SK-N-SH treated with all-trans-retinoic acid at 6 μM for 48 hours (cell line): Measurements from ENCODE around the gene PALB2.
A peak's percentile ranks its signal among the peaks of the same experiment; 100 is the strongest.

Experiments
- ATAC-seq: fragments of 200-7000 bp; cut with Tn5 transposase; 3 replicates; pipeline ENCODE4 v1.9.1; 2020; ENCODE audit warnings: mild to moderate bottlenecking, moderate library complexity
- ARNTL ChIP-seq: fragments of 450-650 bp; formaldehyde crosslinking; IDR thresholded peaks from 2 replicates; pipeline ENCODE4 v1.5.0; 2020; ENCODE audit warnings: low read depth, mild to moderate bottlenecking, moderate library complexity, borderline replicate concordance
- BACH2 ChIP-seq: fragments of 250-450 bp; sonication (Bioruptor Pico); IDR thresholded peaks from 2 replicates; pipeline ENCODE4 v1.9.0; 2021; ENCODE audit warnings: mild to moderate bottlenecking, borderline replicate concordance
- CREB5 ChIP-seq: fragments of 250-450 bp; sonication (Bioruptor Pico); IDR thresholded peaks from 2 replicates; pipeline ENCODE4 v1.5.1; 2020; ENCODE audit warnings: low read depth, mild to moderate bottlenecking, moderate library complexity
- CSRNP3 ChIP-seq: fragments of 250-450 bp; sonication (Bioruptor Pico); IDR thresholded peaks from 2 replicates; pipeline ENCODE4 v1.5.1; 2021; ENCODE audit warnings: mild to moderate bottlenecking, moderate library complexity
- ESRRG ChIP-seq: fragments of 250-450 bp; sonication (Bioruptor Pico); IDR thresholded peaks from 2 replicates; pipeline ENCODE4 v1.6.1; 2021; ENCODE audit warnings: mild to moderate bottlenecking
- GLIS3 ChIP-seq: fragments of 250-450 bp; sonication (Bioruptor Pico); IDR thresholded peaks from 2 replicates; pipeline ENCODE4 v1.5.0; 2020; ENCODE audit warnings: mild to moderate bottlenecking, moderate library complexity
- OSR1 ChIP-seq: fragments of 250-450 bp; sonication (Bioruptor Pico); IDR thresholded peaks from 2 replicates; pipeline ENCODE4 v1.8.0; 2022; ENCODE audit warnings: moderate library complexity, mild to moderate bottlenecking, inconsistent platforms
- PPARA ChIP-seq: fragments of 250-450 bp; sonication (Bioruptor Pico); IDR thresholded peaks from 2 replicates; pipeline ENCODE4 v1.5.0; 2020; ENCODE audit warnings: mild to moderate bottlenecking, borderline replicate concordance
- RARB ChIP-seq: fragments of 250-450 bp; sonication (Bioruptor Pico); IDR thresholded peaks from 2 replicates; pipeline ENCODE4 v1.8.0; 2021; ENCODE audit warnings: mild to moderate bottlenecking, moderate library complexity
- SNAI2 ChIP-seq: fragments of 250-450 bp; sonication (Bioruptor Pico); IDR thresholded peaks from 2 replicates; pipeline ENCODE4 v1.5.0; 2020; ENCODE audit warnings: mild to moderate bottlenecking, moderate library complexity
- TCF4 ChIP-seq: fragments of 250-450 bp; sonication (Bioruptor Pico); IDR thresholded peaks from 2 replicates; pipeline ENCODE4 v1.8.0; 2021; ENCODE audit warnings: mild to moderate bottlenecking, moderate library complexity, borderline replicate concordance
- TOX ChIP-seq: fragments of 250-450 bp; sonication (Bioruptor Pico); IDR thresholded peaks from 2 replicates; pipeline ENCODE4 v1.8.0; 2021; ENCODE audit warnings: mild to moderate bottlenecking, moderate library complexity, borderline replicate concordance
- TSHZ2 ChIP-seq: fragments of 250-450 bp; sonication (Bioruptor Pico); IDR thresholded peaks from 2 replicates; pipeline ENCODE4 v1.5.0; 2020; ENCODE audit warnings: mild to moderate bottlenecking, moderate library complexity
- ZFP3 ChIP-seq: fragments of 250-450 bp; sonication (Bioruptor Pico); IDR thresholded peaks from 2 replicates; pipeline ENCODE4 v1.5.0; 2020; ENCODE audit warnings: mild to moderate bottlenecking, moderate library complexity
- ZFP30 ChIP-seq: fragments of 450-650 bp; formaldehyde crosslinking; IDR thresholded peaks from 2 replicates; pipeline ENCODE4 v1.5.0; 2022; ENCODE audit warnings: mild to moderate bottlenecking, moderate library complexity
- ZNF565 ChIP-seq: fragments of 450-650 bp; formaldehyde crosslinking; conservative IDR thresholded peaks from 2 replicates; pipeline ENCODE4 v1.5.0; 2020; ENCODE audit warnings: low read depth, mild to moderate bottlenecking, moderate library complexity
- ZNF70 ChIP-seq: fragments of 450-650 bp; formaldehyde crosslinking; IDR thresholded peaks from 2 replicates; pipeline ENCODE4 v1.5.0; 2020; ENCODE audit warnings: mild to moderate bottlenecking, moderate library complexity
- ZNF8 ChIP-seq: fragments of 450-650 bp; formaldehyde crosslinking; IDR thresholded peaks from 2 replicates; pipeline ENCODE4 v1.5.0; 2020; ENCODE audit warnings: mild to moderate bottlenecking, moderate library complexity

Gene PALB2

GRCh38 chr16:23563186-23563585, 77.9 kb downstream of the PALB2 start:
- TF ChIP-seq TOX (CRISPR knock-in tag) (no peak), ZFP30 (CRISPR knock-in tag) (no peak), CREB5 (CRISPR knock-in tag) (no peak), ZFP3 (no peak), RARB (CRISPR knock-in tag) (no peak), TCF4 (CRISPR knock-in tag) (no peak), TSHZ2 (CRISPR knock-in tag) (no peak), ESRRG (CRISPR knock-in tag) (no peak), BACH2 (CRISPR knock-in tag) (no peak), ZNF565 (no peak), SNAI2 (CRISPR knock-in tag) (no peak)
- ATAC-seq = no peak

- TF ChIP-seq GLIS3 (CRISPR knock-in tag) = no peak
- TF ChIP-seq ZNF565 = no peak
- TF ChIP-seq TCF4 (CRISPR knock-in tag) = no peak
- no peak for TF ChIP-seq CSRNP3 (CRISPR knock-in tag)
- no peak for TF ChIP-seq RARB (CRISPR knock-in tag)
- no peak for TF ChIP-seq ZFP3
- no peak for ATAC-seq
These were observed 78.6 kb downstream of the PALB2 start for GRCh38 chr16:23562505-23562904.

GRCh38 chr16:23561586-23561985, 79.5 kb downstream of the PALB2 start:
- TF ChIP-seq ESRRG (CRISPR knock-in tag) = no peak
- no peak for TF ChIP-seq ZFP3
- no peak for TF ChIP-seq GLIS3 (CRISPR knock-in tag)
- no peak for TF ChIP-seq TCF4 (CRISPR knock-in tag)
- TF ChIP-seq ARNTL (CRISPR knock-in tag) = no peak
- no peak for TF ChIP-seq RARB (CRISPR knock-in tag)
- no peak for TF ChIP-seq ZNF8
- no peak for TF ChIP-seq BACH2 (CRISPR knock-in tag)
- TF ChIP-seq TOX (CRISPR knock-in tag) = no peak
- TF ChIP-seq, all 23 proteins: peak for 0
- no peak for ATAC-seq

- ATAC-seq = peak; percentile 38
- TF ChIP-seq OSR1 (CRISPR knock-in tag) = no peak
- TF ChIP-seq PPARA (CRISPR knock-in tag) = no peak
- no peak for TF ChIP-seq TCF4 (CRISPR knock-in tag)
- TF ChIP-seq ZNF70 (CRISPR knock-in tag) = no peak
- TF ChIP-seq SNAI2 (CRISPR knock-in tag) = no peak
- no peak for TF ChIP-seq CSRNP3 (CRISPR knock-in tag)
- no peak for TF ChIP-seq ZNF565
- TF ChIP-seq ARNTL (CRISPR knock-in tag) = no peak
- TF ChIP-seq, all 23 proteins: peak for 0
These were observed 83.1 kb downstream of the PALB2 start for GRCh38 chr16:23557779-23558702.
